ENCODE results near the gene PITPNM3.

Gene PITPNM3

GRCh38 chr17:6437466-6437865, 118.9 kb downstream of the PITPNM3 start:
- no peak for TF ChIP-seq CTCF (IDR thresholded peaks at IDR 0.05; ENCODE audit: control extremely low read depth, extremely low read depth, low read depth, missing control alignments)
- DNase-seq (ENCODE audit: extremely low spot score) = no peak
- ChIA-PET CTCF (interaction anchor here (5.2 kb wide), 1 partner anchor 10 kb away, joined by 51 read pairs; the partner anchor contains the start of gene PIMREG), POLR2A (no interaction called here)

GRCh38 chr17:6435968-6436367, 120.4 kb downstream of the PITPNM3 start:
- CTCF ChIA-PET = interaction anchor here (0.7 to 5.2 kb wide), 17 partner anchors 10 to 854 kb away, joined by 3 to 51 read pairs (median 5); partner anchors contain the start of gene PIMREG
- TF ChIP-seq CTCF (IDR thresholded peaks at IDR 0.05; ENCODE audit: control extremely low read depth, extremely low read depth, low read depth, missing control alignments) = peak; percentile 86
- peak; percentile 84 for DNase-seq (ENCODE audit: extremely low spot score)
- POLR2A ChIA-PET = no interaction called here

- no peak for TF ChIP-seq CTCF (IDR thresholded peaks at IDR 0.05; ENCODE audit: control extremely low read depth, extremely low read depth, low read depth, missing control alignments)
- DNase-seq (ENCODE audit: extremely low spot score) = no peak
- ChIA-PET CTCF (interaction anchor here (0.8 to 5.2 kb wide), 7 partner anchors 9 to 842 kb away, joined by 4 to 51 read pairs (median 18); partner anchors contain the start of gene PIMREG), POLR2A (no interaction called here)
These were observed 121.3 kb downstream of the PITPNM3 start, which contains the start of gene AIPL1 for GRCh38 chr17:6435051-6435450. AIPL1 (minus strand) TSS chr17:6435121; CDS start chr17:6435104, 17 bp downstream.

- ChIA-PET CTCF (no interaction called here), POLR2A (no interaction called here)
- no peak for TF ChIP-seq CTCF (IDR thresholded peaks at IDR 0.05; ENCODE audit: control extremely low read depth, extremely low read depth, low read depth, missing control alignments)
- DNase-seq (ENCODE audit: extremely low spot score) = no peak
These were observed 125.6 kb downstream of the PITPNM3 start for GRCh38 chr17:6430769-6431168.

- ChIA-PET POLR2A (no interaction called here), CTCF (no interaction called here)
- no peak for DNase-seq (ENCODE audit: extremely low spot score)
- no peak for TF ChIP-seq CTCF (IDR thresholded peaks at IDR 0.05; ENCODE audit: control extremely low read depth, extremely low read depth, low read depth, missing control alignments)
These were observed 127.1 kb downstream of the PITPNM3 start for GRCh38 chr17:6429266-6429665.

- ChIA-PET POLR2A (no interaction called here), CTCF (interaction anchor here (1.1 kb wide), 1 partner anchor 841 kb away, joined by 3 read pairs; no protein-coding TSS in a partner anchor)
- DNase-seq (ENCODE audit: extremely low spot score) = no peak
- TF ChIP-seq CTCF (IDR thresholded peaks at IDR 0.05; ENCODE audit: control extremely low read depth, extremely low read depth, low read depth, missing control alignments) = no peak
These were observed 128.0 kb downstream of the PITPNM3 start for GRCh38 chr17:6428207-6428965.

Measured in GM10248 (cell line).